Measurements from ENCODE around the gene TMEM192.

GRCh38 chr4:165138843-165139242 lies 26.2 kb upstream of the TMEM192 start:
- TF ChIP-seq, protein P1, sequence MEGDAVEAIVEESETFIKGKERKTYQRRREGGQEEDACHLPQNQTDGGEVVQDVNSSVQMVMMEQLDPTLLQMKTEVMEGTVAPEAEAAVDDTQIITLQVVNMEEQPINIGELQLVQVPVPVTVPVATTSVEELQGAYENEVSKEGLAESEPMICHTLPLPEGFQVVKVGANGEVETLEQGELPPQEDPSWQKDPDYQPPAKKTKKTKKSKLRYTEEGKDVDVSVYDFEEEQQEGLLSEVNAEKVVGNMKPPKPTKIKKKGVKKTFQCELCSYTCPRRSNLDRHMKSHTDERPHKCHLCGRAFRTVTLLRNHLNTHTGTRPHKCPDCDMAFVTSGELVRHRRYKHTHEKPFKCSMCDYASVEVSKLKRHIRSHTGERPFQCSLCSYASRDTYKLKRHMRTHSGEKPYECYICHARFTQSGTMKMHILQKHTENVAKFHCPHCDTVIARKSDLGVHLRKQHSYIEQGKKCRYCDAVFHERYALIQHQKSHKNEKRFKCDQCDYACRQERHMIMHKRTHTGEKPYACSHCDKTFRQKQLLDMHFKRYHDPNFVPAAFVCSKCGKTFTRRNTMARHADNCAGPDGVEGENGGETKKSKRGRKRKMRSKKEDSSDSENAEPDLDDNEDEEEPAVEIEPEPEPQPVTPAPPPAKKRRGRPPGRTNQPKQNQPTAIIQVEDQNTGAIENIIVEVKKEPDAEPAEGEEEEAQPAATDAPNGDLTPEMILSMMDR (conservative IDR thresholded peaks at IDR 0.05; ENCODE audit: low read depth in 2 of 2) = no peak
- TF ChIP-seq POLR2AphosphoS5 (IDR thresholded peaks at IDR 0.05; ENCODE audit: low read depth) (no peak), EZH2 (IDR thresholded peaks at IDR 0.05; ENCODE audit: low read depth, unreplicated experiment) (no peak), JUNB (IDR thresholded peaks at IDR 0.05; ENCODE audit: unreplicated experiment) (no peak), NANOG (IDR thresholded peaks at IDR 0.05; ENCODE audit: borderline replicate concordance) (no peak), CREB1 (CRISPR knock-in tag; IDR thresholded peaks at IDR 0.05; ENCODE audit: low read depth) (no peak), EZH2phosphoT487 (IDR thresholded peaks at IDR 0.05; ENCODE audit: unreplicated experiment) (no peak)
- TF ChIP-seq, protein P2, sequence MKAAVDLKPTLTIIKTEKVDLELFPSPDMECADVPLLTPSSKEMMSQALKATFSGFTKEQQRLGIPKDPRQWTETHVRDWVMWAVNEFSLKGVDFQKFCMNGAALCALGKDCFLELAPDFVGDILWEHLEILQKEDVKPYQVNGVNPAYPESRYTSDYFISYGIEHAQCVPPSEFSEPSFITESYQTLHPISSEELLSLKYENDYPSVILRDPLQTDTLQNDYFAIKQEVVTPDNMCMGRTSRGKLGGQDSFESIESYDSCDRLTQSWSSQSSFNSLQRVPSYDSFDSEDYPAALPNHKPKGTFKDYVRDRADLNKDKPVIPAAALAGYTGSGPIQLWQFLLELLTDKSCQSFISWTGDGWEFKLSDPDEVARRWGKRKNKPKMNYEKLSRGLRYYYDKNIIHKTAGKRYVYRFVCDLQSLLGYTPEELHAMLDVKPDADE (IDR thresholded peaks at IDR 0.05) = no peak

All from GM23338 (cell line).